Measurements from ENCODE around the gene ABCC11.

GRCh38 chr16:48139517-48139916, 107.8 kb downstream of the ABCC11 start:
- TF ChIP-seq CTCF (IDR thresholded peaks at IDR 0.05 in 4 of 5, conservative IDR thresholded peaks at IDR 0.05 in 1 of 5) = no peak
- TF ChIP-seq POLR2A (IDR thresholded peaks at IDR 0.05) = no peak

Measured in gastrocnemius medialis (tissue), 4 donors.